ENCODE measurements around the gene RBPJ.
"Not testable (repeated sequence)": the region's sequence is repeated elsewhere in the genome, so short reads cannot be mapped to it uniquely, and the experiment has no call there.

The RBPJ gene

DNA sequence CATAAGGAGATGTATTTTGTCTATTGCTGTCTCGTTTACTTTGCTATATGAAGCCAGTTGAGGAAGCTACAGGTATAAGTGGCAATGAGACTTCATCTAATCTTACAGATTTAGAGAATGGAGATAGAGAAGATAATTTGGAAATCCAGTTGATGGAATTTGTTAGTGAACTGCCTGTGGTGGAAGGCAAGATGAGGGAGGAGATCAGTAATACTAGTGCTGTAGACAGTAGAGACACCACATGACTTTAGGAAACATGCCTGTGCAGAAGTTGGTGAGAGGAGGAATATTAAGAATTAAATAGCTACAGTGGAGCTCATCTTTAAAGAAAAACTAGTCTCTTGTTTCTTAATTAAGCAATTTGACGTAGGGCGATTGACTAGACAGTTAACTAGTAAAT, 51.3 kb downstream of the RBPJ start:
- DNase-seq (ENCODE audit: low read depth in 3 of 3, low spot score in 1 of 3), result no peak

DNA sequence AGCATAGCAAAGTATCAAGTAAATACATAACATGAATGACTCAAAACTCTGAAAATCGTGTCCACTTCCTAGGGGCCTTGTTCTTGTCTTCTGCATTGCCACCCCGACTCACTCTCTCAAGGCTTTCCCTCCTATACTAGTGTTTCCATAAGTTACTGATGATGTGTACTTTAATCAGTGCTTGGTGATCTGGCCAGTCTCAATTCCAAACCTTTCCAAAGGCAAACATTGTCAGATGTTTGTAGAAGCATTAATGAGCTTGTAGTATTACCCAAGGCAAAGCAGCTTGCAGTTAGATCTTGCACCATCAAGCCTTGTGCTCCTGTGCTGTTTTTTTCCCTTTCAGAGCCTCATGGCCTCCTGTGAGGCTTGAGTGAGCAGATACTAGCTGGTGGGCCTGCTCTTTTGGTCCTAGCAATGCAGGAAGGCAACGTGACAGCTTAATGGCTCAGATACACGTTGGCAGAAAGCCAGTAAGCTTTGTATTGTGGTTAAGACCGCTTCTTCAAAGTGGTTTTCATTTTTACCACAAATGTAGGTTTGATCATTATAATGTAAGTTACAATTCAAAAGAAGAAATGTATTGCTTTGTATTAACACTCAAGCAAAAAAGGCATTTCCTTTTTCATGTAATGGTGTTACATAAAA, 51.8 kb downstream of the RBPJ start:
- peak in 1 of 3 donors; percentile 12 for DNase-seq (ENCODE audit: low read depth in 3 of 3, low spot score in 1 of 3)

DNA sequence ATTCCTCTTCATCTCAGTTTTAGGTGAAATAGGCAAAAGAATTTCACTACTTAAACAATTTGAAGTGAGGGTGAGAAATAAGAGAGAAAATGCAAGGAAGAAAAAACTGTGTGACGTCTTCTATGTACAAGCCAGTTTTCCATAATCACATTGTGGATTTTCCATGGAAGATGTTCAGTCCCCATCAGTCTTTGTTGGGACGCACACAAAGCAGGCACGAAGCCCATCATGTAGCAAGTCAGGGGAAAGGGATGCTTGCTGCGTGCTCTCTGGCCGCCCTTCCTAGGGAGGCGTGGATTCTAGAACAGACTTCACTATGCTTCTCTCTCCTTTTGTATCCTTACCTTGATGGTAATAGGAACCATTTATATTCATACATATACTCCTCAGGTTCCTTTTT, 54.7 kb downstream of the RBPJ start:
- no peak for DNase-seq (ENCODE audit: low read depth in 3 of 3, low spot score in 1 of 3)

DNA sequence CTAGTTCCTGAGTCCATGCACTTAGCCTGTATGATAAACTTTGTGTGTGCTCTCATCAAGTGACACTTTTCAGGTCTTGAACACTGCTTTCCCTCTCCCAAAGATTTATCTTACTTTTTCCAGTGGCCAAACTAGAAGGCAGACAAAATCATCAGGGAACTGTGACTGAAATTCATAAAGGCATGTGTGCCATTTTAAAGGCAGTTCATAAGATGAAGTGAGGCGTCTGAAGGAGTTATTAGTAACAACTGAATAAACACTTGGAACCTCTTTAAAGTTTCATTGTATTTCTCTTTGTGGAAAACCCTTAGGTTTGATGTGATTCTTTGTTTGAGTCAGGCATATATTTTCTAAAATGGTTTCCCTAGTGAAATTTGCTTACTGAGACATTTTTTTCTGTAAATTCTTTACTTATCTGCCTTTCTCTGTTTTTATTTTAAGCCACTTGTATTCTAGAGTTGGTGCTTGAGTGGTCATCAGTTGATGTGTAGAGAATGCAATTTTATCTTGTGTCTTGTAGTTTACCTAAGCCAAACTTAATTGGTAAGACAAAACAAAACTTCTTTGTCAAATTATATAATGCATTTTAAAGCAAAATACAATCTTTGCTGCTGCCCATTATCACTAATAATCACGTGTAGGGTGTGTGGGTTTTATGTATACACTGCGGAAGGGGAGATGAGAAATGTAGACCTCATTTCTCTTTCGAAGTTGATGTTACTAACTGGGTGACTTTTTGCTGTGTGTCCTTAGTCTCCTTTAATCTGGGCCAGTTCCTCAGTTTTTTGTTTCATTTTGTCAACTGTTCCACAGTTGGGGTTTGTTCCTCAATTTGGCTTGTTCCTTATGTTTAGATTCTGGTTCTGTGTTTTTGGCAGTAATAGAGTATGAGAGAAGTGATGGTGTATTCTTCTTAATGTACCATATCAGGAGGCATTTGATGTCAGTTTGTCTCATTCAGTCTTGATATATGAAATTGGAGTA, 56.8 kb downstream of the RBPJ start:
- DNase-seq (ENCODE audit: low read depth in 3 of 3, low spot score in 1 of 3), result no peak

DNA sequence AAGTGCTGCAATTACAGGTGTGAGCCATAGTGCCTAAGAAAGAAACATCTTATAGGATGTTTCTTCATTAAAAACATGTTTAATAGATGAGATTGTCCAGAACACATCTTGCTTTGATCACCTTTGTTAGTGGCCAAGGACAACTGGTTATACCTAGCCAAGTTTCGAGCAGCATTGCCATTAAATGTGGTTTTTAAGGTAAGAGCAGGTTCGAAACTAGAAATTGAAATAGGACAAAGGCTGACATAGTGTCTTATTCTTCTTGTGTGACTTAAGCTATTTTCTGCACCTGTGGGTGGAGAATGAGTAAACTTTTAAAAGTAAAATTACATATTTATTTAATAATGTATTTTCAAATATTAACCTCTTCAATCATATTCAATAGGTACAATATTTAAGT, 59.0 kb downstream of the RBPJ start:
- no peak for DNase-seq (ENCODE audit: low read depth in 3 of 3, low spot score in 1 of 3)

DNA sequence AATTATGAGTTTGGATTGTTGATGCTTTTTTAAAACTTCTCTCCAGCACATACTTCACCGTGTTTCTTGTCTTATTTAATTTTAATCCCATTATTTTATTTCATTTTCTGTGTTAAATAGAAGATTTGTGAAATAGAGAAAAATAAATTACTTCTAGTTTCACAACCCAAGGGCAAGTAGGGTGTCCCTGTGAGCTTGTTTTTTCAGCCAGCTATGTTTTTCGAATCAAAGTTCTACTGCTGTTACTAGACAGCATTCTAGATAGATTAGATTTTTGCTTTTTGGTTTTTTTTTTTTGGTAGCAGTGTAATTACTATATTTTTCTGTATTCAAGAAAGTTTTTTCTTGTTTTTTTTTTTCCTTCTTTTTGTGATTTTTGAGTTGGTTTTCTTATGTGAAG, 59.9 kb downstream of the RBPJ start:
- no peak for DNase-seq (ENCODE audit: low read depth in 3 of 3, low spot score in 1 of 3)

DNA sequence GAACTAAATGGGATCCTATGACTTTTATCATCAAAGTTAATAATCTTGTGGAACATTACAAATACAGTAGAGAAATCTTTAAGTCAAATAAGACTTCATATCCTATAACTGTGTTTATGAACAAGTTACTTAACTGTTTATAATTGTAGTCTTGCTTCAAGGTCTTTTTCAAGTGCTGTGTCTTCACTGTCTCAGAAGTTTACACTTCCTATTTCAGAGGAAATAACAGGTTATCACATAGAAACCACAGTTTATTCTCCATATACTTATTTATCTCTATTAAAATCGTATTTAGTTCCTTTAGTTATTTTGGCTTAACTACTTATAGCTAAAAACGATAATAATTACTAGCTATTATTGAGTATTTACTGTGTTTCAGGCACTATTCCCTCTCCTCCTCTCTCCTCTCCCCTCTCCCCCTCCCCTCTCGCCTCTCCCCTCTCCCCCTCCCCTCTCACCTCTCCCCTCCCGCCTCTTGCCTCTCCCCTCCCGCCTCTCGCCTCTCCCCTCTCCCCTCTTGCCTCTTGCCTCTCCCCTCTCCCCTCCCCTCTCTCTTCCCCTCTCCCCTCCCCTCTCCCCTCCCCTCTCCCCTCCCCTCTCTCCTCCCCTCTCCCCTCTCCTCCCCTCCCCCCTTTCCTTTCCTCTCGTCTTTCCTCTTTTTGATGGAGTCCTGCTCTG, 63.7 kb downstream of the RBPJ start:
- no peak for DNase-seq (ENCODE audit: low read depth in 3 of 3, low spot score in 1 of 3)

DNA sequence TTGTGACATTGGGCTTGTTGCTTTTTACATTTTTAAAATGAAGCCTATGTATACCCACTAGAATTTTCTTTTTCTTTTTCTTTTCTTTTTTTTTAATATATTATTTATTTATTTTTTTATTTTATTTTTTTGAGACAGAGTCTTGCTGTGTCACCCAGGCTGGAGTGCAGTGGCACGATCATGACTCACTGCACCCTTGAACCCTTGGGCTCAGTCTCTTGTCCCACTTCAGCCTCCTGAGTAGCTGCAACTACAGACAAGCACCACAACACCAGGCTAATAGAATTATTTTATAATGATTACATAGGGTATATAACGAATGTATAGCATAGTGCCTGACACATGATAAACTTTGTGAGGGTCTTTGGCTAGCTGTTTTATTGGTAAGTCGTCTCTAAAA, 64.9 kb downstream of the RBPJ start:
- DNase-seq (ENCODE audit: low read depth in 3 of 3, low spot score in 1 of 3), result no peak

DNA sequence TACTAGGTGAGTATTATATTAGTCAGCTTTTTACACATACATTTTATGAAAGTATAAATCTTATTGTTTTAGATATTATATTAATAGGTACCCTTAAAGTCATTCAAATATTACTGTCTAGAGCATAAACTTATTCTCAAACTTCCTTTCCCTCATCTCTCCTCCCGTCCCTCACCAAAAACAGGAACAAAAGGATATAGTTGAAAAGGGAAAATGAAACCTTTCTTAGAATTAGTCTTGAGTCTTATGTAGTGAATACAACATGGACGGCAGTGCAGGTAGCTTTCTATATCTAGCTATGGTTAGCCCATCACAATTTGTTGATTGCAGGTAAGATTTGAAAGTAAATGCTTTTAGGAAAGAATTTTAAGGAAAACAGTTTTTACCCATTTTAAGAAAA, 65.6 kb downstream of the RBPJ start:
- DNase-seq (ENCODE audit: low read depth in 3 of 3, low spot score in 1 of 3), result no peak

DNA sequence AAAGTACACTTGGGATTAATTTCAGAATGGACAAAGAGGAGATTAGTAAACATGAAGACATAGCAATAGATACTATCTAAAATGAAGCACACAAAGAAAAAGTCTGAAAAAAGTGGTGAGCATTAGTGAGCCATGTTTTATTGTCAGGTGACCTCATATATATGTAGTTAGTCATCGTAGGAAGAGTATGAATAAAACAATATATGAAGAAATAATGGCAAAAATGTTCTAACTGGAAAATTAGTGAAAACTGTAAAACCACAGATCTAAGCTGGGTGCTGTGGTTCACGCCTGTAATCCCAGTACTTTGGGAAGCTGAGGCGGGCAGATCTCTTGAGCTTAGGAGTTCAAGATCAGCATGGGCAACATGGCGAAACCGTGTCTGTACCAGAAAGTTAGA, 67.9 kb downstream of the RBPJ start:
- no peak for DNase-seq (ENCODE audit: low read depth in 3 of 3, low spot score in 1 of 3)

DNA sequence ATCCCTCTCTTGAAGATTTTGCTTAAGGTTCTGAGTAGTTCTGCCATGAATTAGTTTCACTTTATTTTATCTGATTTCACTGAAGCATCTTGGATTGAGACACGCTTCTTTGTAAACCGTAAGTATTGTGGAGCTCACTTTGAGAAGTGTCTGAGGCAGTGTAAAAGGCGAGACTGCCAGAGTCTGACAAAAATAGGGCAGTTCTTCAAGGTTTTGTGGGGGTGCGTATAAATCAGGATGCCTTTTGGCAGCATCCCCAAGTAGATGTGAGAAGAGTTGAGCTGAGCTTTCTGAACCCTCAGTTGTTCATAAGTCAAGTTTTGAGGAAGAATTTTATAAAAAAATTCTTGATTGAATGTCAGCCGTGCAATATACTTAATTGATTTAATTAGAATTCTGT, 76.3 kb downstream of the RBPJ start:
- no peak for DNase-seq (ENCODE audit: low read depth in 3 of 3, low spot score in 1 of 3)

DNA sequence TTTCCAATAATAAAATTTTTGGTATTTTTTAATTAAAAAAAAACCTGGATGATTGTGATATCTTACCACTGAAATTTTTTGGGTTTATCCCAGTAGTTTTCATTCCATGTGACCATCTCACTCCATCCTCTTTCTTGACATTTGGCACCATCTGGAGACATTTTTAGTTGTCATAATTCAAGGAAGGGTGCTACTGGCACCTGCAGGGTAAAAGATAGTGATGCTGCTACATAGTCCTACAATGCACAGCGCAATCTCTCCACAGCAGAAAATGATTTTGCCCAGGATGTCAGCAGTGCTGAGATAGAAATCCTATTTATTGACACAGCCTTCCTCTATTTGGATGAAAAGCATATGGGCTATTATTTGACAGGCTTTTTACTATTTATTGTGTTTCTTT, 79.3 kb downstream of the RBPJ start:
- DNase-seq (ENCODE audit: low read depth in 3 of 3, low spot score in 1 of 3), result no peak

DNA sequence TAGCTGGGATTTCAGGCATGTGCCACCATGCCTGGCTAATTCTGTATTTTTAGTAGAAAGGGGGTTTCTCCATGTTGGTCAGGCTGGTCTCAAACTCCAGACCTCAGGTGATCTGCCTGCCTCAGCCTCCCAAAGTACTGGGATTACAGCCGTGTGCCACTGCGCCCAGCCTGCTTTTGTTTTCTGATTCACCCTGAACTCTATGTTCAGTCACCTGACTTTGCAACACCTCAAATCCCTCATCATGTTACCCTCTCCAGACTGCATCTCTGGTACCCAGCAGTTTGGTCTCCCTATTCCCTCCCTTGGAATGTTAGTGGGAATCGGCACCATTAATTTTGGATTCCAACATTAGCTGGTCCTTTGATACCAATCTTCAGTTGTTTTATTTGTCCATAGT, 81.2 kb downstream of the RBPJ start:
- DNase-seq (ENCODE audit: low read depth in 3 of 3, low spot score in 1 of 3), result not testable (repeated sequence)

DNA sequence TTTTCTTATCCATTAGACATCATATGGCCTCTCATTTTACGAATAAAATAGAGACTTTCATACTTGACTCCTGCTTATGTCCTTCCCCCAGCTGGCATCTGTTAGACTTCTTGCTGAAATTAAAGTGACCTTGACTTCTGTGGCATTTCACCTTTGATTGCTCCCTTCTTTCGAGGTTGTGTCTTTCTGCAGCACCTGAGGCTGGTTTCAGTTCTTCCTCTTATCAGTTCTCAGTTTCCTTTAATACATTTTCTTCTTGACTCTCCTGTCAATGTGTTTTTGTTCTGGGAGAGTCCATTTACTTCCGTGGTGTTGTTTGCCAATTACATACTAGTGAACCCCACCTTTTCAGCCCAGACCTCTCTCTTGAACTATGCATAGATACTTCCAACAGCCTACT, 81.6 kb downstream of the RBPJ start:
- no peak for DNase-seq (ENCODE audit: low read depth in 3 of 3, low spot score in 1 of 3)

DNA sequence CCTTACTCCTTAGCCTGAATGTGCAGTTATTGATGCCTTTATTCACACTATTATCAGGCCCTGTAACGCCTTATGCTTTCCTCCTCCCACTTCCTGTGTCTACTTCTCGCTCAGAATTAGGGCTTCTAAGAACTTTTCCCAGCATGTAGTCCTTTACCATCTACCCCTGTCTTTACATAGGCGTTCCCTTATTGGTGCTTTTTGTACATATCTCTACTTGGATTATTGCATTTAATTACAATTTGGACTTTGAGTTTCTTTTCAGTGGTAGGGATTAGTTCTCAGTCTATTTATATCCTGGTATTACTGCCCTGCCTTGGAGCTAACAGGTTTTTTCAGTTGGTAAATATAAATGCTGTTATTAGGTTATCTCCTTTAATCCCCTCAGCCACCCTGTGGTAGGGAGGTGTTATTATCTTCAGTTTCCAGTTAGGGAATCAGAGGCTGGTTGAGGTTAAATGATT, 84.0 kb downstream of the RBPJ start:
- no peak for DNase-seq (ENCODE audit: low read depth in 3 of 3, low spot score in 1 of 3)

DNA sequence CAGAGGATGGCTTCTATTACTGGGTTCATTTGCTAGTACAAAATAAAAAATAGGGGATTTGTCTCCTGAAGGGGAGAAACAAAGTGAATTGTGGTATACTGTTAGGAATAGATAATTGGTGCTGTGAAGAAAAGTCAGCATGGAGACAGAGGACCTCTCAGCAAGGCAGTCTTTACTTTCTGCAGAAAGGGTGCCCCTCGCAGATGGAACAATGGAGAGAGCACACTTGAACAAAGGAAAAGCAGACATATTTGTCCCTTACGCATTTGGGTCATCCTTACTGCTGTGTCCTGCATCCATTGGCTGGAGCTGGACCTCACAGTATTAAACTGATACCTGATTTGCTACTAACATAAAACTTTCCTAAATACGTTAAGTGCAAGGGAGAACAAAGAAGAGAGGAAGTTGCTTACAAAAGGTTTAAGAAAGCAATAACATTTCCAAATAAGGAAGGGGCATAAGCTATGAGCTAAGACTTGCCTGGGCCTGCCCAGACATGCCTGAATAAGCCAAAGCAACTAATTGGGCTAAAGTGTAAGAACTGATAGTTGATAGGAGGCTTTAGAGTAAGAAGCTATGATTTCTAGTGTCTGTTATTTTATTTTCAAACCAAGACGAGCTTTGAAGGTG, 85.6 kb downstream of the RBPJ start:
- DNase-seq (ENCODE audit: low read depth in 3 of 3, low spot score in 1 of 3), result no peak

DNA sequence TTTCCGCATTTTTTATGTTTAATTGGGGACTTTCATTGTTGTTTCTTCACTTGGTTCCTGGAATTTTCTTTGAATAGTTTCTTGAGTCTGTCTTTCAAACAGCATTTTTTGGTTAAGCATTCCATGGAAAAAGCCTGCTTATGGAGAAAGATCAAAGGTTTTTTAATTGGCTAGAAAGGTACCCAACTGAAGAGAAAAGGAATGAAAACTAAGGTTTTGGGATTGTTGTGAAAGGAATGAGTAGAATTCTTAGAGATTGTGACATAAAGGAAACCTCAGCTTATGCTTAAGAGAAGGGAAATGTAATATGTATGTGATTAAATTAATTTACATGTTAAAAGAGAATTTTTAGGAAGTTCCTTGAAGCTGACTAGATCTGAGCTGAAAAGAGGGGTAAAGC, 86.7 kb downstream of the RBPJ start:
- no peak for DNase-seq (ENCODE audit: low read depth in 3 of 3, low spot score in 1 of 3)

DNA sequence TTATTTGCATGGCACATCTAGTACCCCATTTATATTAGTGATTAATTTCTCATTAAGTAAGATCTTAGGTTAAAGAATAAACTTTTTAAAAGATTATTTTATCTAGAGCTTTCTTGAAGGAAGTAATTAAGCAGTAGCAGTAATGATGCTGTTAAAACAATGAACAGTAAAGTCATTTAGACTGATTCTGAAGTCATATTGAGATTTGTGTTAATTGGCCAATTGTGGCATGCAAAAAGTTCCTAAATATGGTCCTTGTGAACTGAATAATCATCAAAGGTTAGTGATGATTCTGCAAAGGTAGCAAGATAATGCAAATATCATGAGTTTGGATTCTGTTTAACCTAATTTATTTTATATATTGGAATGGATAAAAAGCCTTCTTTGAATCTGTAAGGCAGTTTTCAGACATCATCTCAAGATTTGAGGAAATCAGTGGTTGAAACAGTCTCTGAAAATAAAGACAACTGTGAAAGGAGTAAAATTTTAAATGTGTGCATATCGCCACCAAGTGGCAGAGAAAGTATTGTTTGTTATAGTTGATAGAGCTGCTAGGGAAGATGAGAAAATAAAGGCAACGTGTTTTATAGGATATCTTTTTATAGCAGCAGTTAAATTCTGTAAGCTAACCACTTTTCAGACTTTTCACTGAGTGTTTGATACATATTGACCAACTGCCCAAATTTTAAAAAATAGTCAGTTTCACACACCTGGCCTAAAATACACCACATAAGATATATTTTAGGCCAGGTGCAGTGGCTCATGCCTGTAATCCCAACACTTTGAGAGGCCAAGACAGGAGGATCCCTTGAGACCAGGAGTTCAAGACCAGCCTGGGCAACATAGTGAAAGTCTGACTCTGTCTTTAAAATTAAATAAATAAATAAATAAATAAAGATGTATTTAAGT, 89.8 kb downstream of the RBPJ start:
- no peak for DNase-seq (ENCODE audit: low read depth in 3 of 3, low spot score in 1 of 3)

DNA sequence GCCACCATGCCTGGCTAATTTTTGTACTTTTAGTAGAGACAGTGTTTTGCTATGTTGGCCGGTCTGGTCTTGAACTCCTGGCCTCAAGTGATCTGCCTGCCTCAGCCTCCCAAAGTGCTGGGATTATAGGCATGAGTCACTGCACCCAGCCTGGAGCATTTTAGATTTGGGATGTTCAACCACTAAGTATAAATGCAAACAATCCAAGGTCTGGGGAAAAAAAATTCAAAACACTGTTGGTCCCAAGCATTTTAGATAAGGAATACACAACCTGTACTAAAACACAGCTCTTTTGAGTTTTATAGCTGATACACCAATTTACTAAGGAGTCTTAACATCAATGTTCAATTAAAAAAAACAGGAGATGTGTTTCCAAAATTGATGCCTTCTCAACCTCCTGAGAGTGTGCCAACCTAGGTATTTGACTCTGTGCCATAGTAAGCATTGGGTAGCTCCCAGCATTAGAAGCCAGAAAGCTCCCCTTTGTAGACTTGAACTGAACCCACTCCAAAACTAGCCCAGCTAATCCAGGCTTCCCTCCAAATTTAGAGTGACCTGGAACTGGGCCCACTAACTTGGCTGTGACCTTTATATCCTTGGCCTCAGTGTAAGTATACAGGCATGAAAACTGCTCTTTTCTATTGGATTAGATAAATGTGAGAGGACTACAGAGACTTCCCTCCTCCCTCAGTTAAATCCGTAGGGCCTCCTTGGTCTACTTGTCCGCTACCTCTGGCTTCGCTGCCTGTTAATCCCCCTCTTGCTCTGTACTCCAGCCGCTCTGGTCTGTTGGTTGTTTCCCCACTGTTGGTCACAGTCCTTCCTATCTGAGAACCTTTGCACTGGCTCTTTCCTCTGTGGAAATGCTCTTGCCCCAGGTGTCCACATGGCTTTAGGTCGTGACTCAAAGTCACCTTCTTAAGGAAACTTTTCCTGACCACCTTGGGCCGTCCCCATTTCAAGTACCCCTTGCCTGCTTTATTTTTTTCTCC, 91.9 kb downstream of the RBPJ start:
- DNase-seq (ENCODE audit: low read depth in 3 of 3, low spot score in 1 of 3), result no peak

Measured in stimulated activated CD4-positive, alpha-beta T cell treated with anti-CD3 and anti-CD28 coated beads, TNF-alpha, amount 100 ng/mL, for 1 hour (primary cell).